Lung microvascular endothelial cell (primary cell): Measurements from ENCODE around the gene ATRN. TPM values are rescaled to one million over a fixed set of nuclear protein-coding genes. Genes with fewer than 3 reads are reported as not detected.
"Not testable (repeated sequence)": the region's sequence is repeated elsewhere in the genome, so short reads cannot be mapped to it uniquely, and the experiment has no call there.

ENCODE experiments used
- DNase-seq, 2 donors: peaks; one replicate each; pipeline versions ENCODE4 v3.0.0 to v3.0.0-alpha.2; 2010; ENCODE audit warnings: low read depth in 2 of 2
- total RNA-seq: library from RNA; depleted of rRNA; stranded (reverse); fragments of >200 nt; gene quantifications from 2 replicates; pipeline ENCODE4 v1.2.1, GENCODE V29; 2014

Gene ATRN
- total RNA-seq, 1 donor from 2014 or later: 25.2 TPM

GRCh38 chr20:3465301-3465700, 5.5 kb upstream of the ATRN start:
- DNase-seq: no peak

DNA sequence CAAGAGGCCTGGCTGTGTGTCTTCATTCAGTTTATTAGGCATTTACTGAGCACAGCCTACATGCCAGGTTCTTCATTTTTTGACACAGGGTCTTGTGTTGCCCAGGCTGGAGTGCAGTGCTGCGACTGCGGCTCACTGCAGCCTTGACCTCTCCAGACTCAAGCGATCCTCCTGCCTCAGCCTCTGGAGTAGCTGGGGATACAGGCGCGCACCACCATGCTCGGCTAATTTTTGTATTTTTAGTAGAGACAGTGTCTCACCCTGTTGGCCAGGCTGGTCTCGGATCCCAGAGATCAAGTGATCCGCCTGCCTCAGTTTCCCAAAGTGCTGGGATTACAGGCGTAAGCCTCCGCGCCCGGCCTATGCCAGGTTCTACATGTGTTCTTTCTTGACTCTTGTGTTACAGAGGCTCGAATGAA, 601 bp upstream of the ATRN start:
- no peak for DNase-seq

DNA sequence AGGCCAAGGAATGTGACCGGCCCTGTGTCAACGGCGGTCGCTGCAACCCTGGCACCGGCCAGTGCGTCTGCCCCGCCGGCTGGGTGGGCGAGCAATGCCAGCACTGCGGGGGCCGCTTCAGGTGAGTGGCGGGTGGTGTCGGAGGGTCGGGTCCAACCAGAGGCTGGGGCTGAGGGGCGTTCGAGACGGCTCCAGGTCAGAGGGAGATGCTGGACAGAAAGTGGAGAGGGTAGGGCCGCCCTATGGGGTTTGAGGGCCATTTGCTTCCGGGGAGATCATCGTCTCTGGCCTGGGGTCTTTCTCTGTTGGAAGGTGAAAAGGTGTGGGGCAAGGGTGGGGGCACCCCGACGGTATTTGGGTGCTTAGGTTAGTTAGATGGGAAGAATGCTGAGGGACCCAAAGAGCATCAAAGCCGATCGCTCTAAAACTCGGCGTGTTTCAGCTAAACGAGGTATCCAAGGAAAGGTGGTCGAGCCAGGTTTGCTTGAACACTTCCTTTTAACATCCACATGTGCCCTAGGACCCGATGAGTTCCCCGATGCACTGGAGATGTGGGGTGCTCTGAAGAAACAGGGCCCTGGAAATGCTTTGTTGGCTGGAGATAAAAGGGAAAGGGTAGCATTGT, 691 bp downstream of the ATRN start:
- peak in 1 of 2 donors; percentile 6 for DNase-seq

- DNase-seq: no peak
These were observed 1.3 kb downstream of the ATRN start for GRCh38 chr20:3472105-3472504.

DNA sequence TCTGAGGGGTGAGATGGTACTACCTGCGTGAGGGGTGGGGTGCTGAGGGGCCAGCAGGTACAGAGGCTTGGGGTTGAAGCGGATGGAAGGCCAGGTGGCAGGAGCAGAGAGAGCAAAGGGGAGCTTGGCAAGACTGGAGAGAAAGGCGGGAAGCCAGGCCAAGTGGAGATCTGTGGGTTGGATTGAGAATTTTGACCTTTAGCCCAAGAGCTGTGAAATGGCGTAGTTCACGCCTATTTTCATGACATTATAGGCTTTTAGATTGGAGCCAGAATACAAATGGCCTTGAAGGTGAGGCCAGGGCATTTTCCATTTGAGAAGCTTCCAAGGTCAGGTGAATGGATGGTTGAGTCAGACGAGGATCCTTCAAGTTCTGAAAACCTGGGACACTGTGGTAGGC, 2.5 kb downstream of the ATRN start:
- DNase-seq: no peak

DNA sequence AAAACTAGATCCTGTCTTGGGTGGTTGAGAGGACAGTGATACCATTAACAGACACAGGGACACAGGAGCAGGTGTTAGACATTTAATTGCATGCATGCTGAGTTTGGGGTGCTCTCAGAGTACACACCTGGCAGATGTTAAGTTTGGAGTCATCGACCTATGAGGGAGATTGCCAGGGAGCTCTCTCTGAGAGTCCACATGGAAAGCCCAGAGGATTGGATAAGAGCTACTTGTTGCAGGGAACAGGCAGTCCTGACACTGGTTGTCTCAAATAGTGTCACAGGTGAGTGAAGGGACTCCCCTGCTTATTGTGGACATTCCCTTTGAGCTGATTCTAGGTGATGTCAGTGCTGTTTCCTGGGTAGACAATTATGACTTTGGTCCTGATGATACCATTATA, 3.1 kb downstream of the ATRN start:
- DNase-seq: no peak

- not testable (repeated sequence) for DNase-seq
These were observed 6.4 kb downstream of the ATRN start for GRCh38 chr20:3477003-3477860.

DNA sequence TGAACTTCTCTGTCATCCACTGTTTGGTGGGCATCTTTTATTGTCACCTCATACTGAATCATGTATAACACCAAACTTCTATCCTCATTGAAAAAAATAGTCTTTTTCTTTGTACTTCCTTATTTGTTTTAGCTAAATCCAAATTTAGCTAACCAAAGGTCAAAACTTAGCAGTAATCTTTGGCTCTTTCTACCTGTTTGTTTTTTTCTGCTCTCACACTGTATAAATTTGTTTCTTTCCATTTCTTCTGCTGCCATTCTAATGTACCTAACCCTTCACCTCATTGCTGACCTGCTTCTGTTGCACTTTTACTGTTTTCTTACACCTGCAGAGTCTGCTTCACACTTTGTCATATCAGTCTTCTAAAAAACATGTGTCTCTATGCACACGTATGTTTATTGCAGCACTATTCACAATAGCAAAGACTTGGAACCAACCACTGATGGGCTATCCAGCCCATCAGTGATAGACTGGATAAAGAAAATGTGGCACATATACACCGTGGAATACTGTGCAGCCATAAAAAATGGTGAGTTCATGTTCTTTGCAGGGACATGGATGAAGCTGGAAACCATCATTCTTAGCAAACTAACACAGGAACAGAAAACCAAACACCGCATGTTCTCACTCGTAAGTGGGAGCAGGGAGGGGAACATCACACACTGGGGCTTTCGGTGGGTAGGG, 7.2 kb downstream of the ATRN start:
- no peak for DNase-seq

GRCh38 chr20:3479025-3479424, 8.2 kb downstream of the ATRN start:
- DNase-seq: no peak

DNA sequence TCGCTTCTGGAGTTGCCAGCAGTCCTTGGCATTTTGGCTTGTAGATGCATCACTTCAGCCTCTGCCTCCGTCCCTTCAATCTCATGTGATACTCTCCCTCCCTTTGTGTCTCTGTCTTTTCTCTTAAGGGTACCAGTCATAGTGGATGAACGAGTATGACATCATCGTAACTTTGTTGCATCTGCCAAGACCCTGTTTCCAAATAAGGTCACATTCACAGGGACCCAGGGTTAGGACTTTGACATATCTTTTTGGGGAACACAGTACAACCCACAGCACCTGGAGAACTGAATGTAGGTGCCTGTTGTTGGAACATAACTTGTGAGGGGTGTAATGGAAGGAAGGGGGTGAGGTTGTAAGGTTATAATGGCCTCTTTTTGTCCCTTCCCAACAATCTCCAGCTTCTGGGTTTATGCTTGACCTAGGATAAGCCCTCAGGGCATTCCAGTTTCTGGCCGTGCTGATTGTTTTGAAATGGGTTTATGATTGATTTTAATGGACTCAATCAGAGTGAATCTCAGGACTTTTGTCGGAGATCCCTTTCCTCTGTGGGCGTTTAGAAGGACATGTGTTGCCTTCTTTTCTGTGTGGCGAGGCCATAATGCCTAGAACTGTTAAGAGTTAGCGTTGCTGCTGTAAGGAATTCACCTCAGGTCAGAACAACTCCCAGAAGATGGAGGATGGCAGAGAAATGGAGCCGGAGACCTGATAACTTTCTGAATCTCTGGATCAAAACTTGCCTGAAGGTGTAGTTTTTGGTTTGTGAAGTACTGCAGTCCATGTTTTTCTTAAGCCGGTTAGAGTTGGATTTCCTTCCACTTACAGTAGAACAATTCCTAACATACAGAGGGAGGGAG, 9.2 kb downstream of the ATRN start:
- no peak for DNase-seq

GRCh38 chr20:3483309-3483708, 12.5 kb downstream of the ATRN start:
- DNase-seq: no peak

GRCh38 chr20:3483784-3484183, 13.0 kb downstream of the ATRN start:
- DNase-seq: no peak

DNA sequence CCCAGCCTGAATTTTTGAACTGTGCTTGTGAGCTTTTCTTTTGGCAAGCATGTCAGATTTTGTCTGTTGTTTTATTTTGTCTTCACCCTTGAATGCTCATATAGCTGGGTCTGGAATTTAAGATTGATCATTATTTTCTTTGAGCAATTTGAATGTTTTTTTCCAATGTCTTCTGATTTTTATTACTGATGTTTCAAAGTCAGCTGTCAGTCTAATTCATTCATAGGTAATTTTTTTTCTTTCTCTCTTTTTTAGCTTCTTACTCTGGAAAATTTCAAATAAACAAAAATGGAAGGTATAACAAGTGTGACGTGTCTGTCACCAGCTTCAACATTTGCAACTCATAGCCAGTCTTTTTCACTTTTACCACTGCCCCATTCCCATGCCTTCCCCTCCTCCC, 15.1 kb downstream of the ATRN start:
- DNase-seq: no peak

GRCh38 chr20:3486850-3487249, 16.0 kb downstream of the ATRN start:
- no peak for DNase-seq

DNA sequence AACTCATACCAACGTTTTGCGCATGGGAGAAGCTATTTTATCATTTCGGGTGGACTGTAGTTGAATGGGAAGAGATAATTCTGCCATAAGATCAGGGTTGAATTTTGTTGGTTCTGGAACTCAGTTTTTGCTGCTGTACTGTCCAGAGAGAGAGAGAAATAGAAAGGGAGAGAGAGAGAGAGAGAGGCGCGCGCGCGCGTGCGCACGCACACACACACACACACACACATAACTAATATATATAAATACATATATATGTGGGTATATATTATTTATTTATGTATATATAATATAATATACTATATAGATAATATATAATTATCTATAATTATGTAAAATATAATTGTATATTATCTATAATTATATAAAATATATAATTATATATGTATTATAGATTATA, 21.9 kb downstream of the ATRN start:
- no peak for DNase-seq

- DNase-seq: no peak
These were observed 23.4 kb downstream of the ATRN start for GRCh38 chr20:3494218-3494617.

DNA sequence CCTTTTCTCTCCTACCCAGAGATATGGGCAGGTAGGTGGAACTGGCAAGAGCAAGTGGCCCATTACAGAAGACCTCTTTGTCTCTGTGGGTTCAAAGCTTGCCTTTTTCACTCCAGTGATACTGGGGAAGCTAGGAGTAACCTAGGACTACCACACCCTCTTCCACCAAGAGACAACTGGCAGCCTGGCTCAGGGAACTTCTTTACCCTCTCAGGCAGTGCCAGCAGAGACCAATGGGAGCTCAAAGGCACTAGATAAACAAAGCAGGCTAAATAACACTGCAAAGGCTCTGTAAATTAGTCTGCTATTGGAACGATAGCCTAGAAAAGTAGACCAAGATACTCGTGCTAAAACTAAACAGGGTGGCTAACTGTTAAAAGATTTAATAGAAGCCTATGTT, 32.1 kb downstream of the ATRN start:
- no peak for DNase-seq

GRCh38 chr20:3505148-3505547, 34.3 kb downstream of the ATRN start:
- DNase-seq: no peak

- no peak for DNase-seq
These were observed 38.2 kb downstream of the ATRN start for GRCh38 chr20:3509064-3509463.

GRCh38 chr20:3510110-3510509, 39.3 kb downstream of the ATRN start:
- DNase-seq: no peak

DNA sequence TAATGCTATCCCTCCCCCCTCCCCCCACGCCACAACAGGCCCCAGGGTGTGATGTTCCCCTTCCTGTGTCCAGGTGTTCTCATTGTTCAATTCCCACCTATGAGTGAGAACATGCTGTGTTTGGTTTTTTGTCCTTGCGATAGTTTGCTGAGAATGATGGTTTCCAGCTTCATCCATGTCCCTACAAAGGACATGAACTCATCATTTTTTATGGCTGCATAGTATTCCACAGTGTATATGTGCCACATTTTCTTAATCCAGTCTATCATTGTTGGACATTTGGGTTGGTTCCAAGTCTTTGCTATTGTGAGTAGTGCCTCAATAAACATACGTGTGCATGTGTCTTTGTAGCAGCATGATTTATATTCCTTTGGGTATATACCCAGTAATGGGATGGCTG, 41.4 kb downstream of the ATRN start:
- not testable (repeated sequence) for DNase-seq
